ENCODE data around the gene LEMD1. TPM values are rescaled to one million over a fixed set of nuclear protein-coding genes. Genes with fewer than 3 reads are reported as not detected.

LEMD1 gene
- total RNA-seq, 1 experiment from 2014 or later = 17.2 TPM

- Mint-ChIP-seq H3K4me3 (ENCODE audit: low read depth, unreplicated experiment) (peak overlapping the region; percentile 36), H3K9me3 (ENCODE audit: low read depth, unreplicated experiment) (no peaks in the 10 kb centered on the region), H3K27me3 (ENCODE audit: unreplicated experiment) (no peaks in the 10 kb centered on the region), H3K4me1 (ENCODE audit: low read depth, unreplicated experiment) (peaks cover 69% of the 10 kb centered on the region), H3K36me3 (ENCODE audit: insufficient read depth, unreplicated experiment) (peaks cover 83% of the 10 kb centered on the region), H3K27ac (ENCODE audit: unreplicated experiment) (peak overlapping the region; percentile 93)
- no peak for TF ChIP-seq CTCF (IDR thresholded peaks at IDR 0.05; ENCODE audit: unreplicated experiment)
- CTCF ChIA-PET = interaction anchor here (1.3 to 3.4 kb wide), 8 partner anchors 11 to 105 kb away, joined by 3 to 62 read pairs (median 6); partner anchors contain the start of gene BLACAT1
- DNase-seq = peak; percentile 66
- intact Hi-C loops (cut with micrococcal nuclease; ENCODE audit: unreplicated experiment) = loop anchor here (2.0 kb wide), 1 partner anchor 29 kb away; no protein-coding TSS in a partner anchor
- BruUV-seq (replicated peaks) = no TSS peak
Measured at GRCh38 chr1:205442051-205442725, 20.3 kb upstream of the LEMD1 start.

- H3K4me3 Mint-ChIP-seq (ENCODE audit: low read depth, unreplicated experiment) = peak overlapping the region; percentile 36
- intact Hi-C loops (cut with micrococcal nuclease; ENCODE audit: unreplicated experiment) = loop anchor here (2.0 kb wide), 1 partner anchor 29 kb away; no protein-coding TSS in a partner anchor
- no TSS peak for BruUV-seq (replicated peaks)
- CTCF ChIA-PET = interaction anchor here (0.9 to 3.4 kb wide), 17 partner anchors 8 to 106 kb away, joined by 3 to 62 read pairs (median 5); partner anchors contain the start of genes BLACAT1 and CDK18
- H3K9me3 Mint-ChIP-seq (ENCODE audit: low read depth, unreplicated experiment) = no peaks in the 10 kb centered on the region
- no peak for DNase-seq
- H3K36me3 Mint-ChIP-seq (ENCODE audit: insufficient read depth, unreplicated experiment) = peaks cover 83% of the 10 kb centered on the region
- no peak for TF ChIP-seq CTCF (IDR thresholded peaks at IDR 0.05; ENCODE audit: unreplicated experiment)
- H3K27ac Mint-ChIP-seq (ENCODE audit: unreplicated experiment) = peak overlapping the region; percentile 93
- peaks cover 64% of the 10 kb centered on the region for H3K4me1 Mint-ChIP-seq (ENCODE audit: low read depth, unreplicated experiment)
- no peaks in the 10 kb centered on the region for H3K27me3 Mint-ChIP-seq (ENCODE audit: unreplicated experiment)
Measured at GRCh38 chr1:205441716-205442050, 19.8 kb upstream of the LEMD1 start.

- no peak for TF ChIP-seq CTCF (IDR thresholded peaks at IDR 0.05; ENCODE audit: unreplicated experiment)
- intact Hi-C loops (cut with micrococcal nuclease; ENCODE audit: unreplicated experiment) = no loop called here
- CTCF ChIA-PET = interaction anchor here (0.8 to 3.4 kb wide), 18 partner anchors 9 to 106 kb away, joined by 3 to 62 read pairs (median 5); partner anchors contain the start of genes BLACAT1 and CDK18
- H3K36me3 Mint-ChIP-seq (ENCODE audit: insufficient read depth, unreplicated experiment) = peaks cover 79% of the 10 kb centered on the region
- no TSS peak for BruUV-seq (replicated peaks)
- H3K4me3 Mint-ChIP-seq (ENCODE audit: low read depth, unreplicated experiment) = peak overlapping the region; percentile 36
- no peak for DNase-seq
- H3K27me3 Mint-ChIP-seq (ENCODE audit: unreplicated experiment) = no peaks in the 10 kb centered on the region
- peak overlapping the region; percentile 93 for H3K27ac Mint-ChIP-seq (ENCODE audit: unreplicated experiment)
- H3K4me1 Mint-ChIP-seq (ENCODE audit: low read depth, unreplicated experiment) = peaks cover 63% of the 10 kb centered on the region
- no peaks in the 10 kb centered on the region for H3K9me3 Mint-ChIP-seq (ENCODE audit: low read depth, unreplicated experiment)
Measured at GRCh38 chr1:205441318-205441633, 19.4 kb upstream of the LEMD1 start.

GRCh38 chr1:205440476-205441317, 18.8 kb upstream of the LEMD1 start:
- Mint-ChIP-seq H3K4me1 (ENCODE audit: low read depth, unreplicated experiment) (peaks cover 63% of the 10 kb centered on the region), H3K36me3 (ENCODE audit: insufficient read depth, unreplicated experiment) (peaks cover 76% of the 10 kb centered on the region), H3K9me3 (ENCODE audit: low read depth, unreplicated experiment) (no peaks in the 10 kb centered on the region), H3K4me3 (ENCODE audit: low read depth, unreplicated experiment) (peak overlapping the region; percentile 36), H3K27me3 (ENCODE audit: unreplicated experiment) (no peaks in the 10 kb centered on the region), H3K27ac (ENCODE audit: unreplicated experiment) (peak overlapping the region; percentile 93)
- no peak for TF ChIP-seq CTCF (IDR thresholded peaks at IDR 0.05; ENCODE audit: unreplicated experiment)
- CTCF ChIA-PET = interaction anchor here (0.8 to 3.4 kb wide), 18 partner anchors 9 to 105 kb away, joined by 3 to 62 read pairs (median 5); partner anchors contain the start of genes BLACAT1 and CDK18
- intact Hi-C loops (cut with micrococcal nuclease; ENCODE audit: unreplicated experiment) = no loop called here
- DNase-seq = peak; percentile 96
- BruUV-seq (replicated peaks) = TSS peak; percentile 31

Data from Calu3 (cell line).